ENCODE measurements around the gene TRAF1.

- TF ChIP-seq FOXA1 (IDR thresholded peaks at IDR 0.05) (no peak), SP1 (IDR thresholded peaks at IDR 0.05) (no peak), ZNF384 (IDR thresholded peaks at IDR 0.05) (no peak), CTBP1 (IDR thresholded peaks at IDR 0.05; ENCODE audit: borderline replicate concordance) (no peak)
Measured at GRCh38 chr9:120905315-120906164, 21.1 kb downstream of the TRAF1 start.
